WTC11 (cell line): ENCODE data around the gene PHLDB2. TPM values are rescaled to one million over a fixed set of nuclear protein-coding genes. Genes with fewer than 3 reads are reported as not detected.

Source experiments
- ATAC-seq: fragments of 200-7000 bp; cut with Tn5 transposase; 2 replicates; pipeline ENCODE4 v1.10.0; 2021; ENCODE audit warnings: mild to moderate bottlenecking, moderate library complexity
- CTCF ChIA-PET: fragments of 300-600 bp; sonication (Branson Sonifier 250); formaldehyde crosslinking; loops from one replicate; lab custom pipeline; 2021; ENCODE audit warnings: antibody characterized with exemption; lab: Charles Lee
- POLR2A ChIA-PET: fragments of 350-600 bp; sonication (Branson Sonifier 250); formaldehyde crosslinking; loops from one replicate; lab custom pipeline; 2021; ENCODE audit warnings: antibody characterized with exemption; lab: Charles Lee
- DNase-seq: peaks from one replicate; pipeline ENCODE4 v3.0.0; 2021; ENCODE audit warnings: low spot score
- H3K27ac Mint-ChIP-seq: 2 replicates; pipeline ENCODE4 v1.8.0; 2021; ENCODE audit warnings: mixed read lengths
- H3K27me3 Mint-ChIP-seq: 2 replicates; pipeline ENCODE4 v1.8.0; 2021; ENCODE audit warnings: low read depth, mild to moderate bottlenecking, moderate library complexity, mixed read lengths
- H3K36me3 Mint-ChIP-seq: 2 replicates; pipeline ENCODE4 v1.8.0; 2021; ENCODE audit warnings: mixed read lengths
- H3K4me1 Mint-ChIP-seq: 2 replicates; pipeline ENCODE4 v1.8.0; 2022; ENCODE audit warnings: mixed read lengths
- H3K4me3 Mint-ChIP-seq: 2 replicates; pipeline ENCODE4 v1.8.0; 2021; ENCODE audit warnings: mild to moderate bottlenecking, moderate library complexity, mixed read lengths
- H3K9me3 Mint-ChIP-seq: 2 replicates; pipeline ENCODE4 v1.8.0; 2021; ENCODE audit warnings: mixed read lengths
- EMX1 ChIP-seq: fragments of 250-450 bp; sonication (Bioruptor Pico); IDR thresholded peaks from 2 replicates; pipeline ENCODE4 v1.8.0; 2021; ENCODE audit warnings: mild to moderate bottlenecking
- MLX ChIP-seq: sonication (generic); formaldehyde crosslinking; IDR thresholded peaks from 2 replicates; pipeline ENCODE4 v1.8.1; 2023; ENCODE audit warnings: mild to moderate bottlenecking, missing genetic modification reagents, moderate library complexity
- MXD4 ChIP-seq: fragments of 250-450 bp; sonication (Bioruptor Pico); IDR thresholded peaks from 2 replicates; pipeline ENCODE4 v1.8.0; 2021; ENCODE audit warnings: mild to moderate bottlenecking, moderate library complexity, borderline replicate concordance
- NR3C1 ChIP-seq: sonication (generic); formaldehyde crosslinking; conservative IDR thresholded peaks from 2 replicates; pipeline ENCODE4 v1.8.1; 2023; ENCODE audit warnings: low read depth, mild to moderate bottlenecking, missing genetic modification reagents
- SOX15 ChIP-seq: fragments of 250-450 bp; sonication (Bioruptor Pico); IDR thresholded peaks from 2 replicates; pipeline ENCODE4 v1.9.0; 2021; ENCODE audit warnings: mild to moderate bottlenecking
- TCF7 ChIP-seq: sonication (generic); formaldehyde crosslinking; IDR thresholded peaks from 2 replicates; pipeline ENCODE4 v1.8.0; 2022; ENCODE audit warnings: mild to moderate bottlenecking, low read depth, missing genetic modification reagents, moderate library complexity
- ZNF121 ChIP-seq: sonication (generic); formaldehyde crosslinking; IDR thresholded peaks from 2 replicates; pipeline ENCODE4 v1.8.0; 2023; ENCODE audit warnings: missing genetic modification reagents
- ZNF281 ChIP-seq: sonication (generic); formaldehyde crosslinking; IDR thresholded peaks from 2 replicates; pipeline ENCODE4 v1.8.0; 2023; ENCODE audit warnings: mild to moderate bottlenecking, missing genetic modification reagents
- ZNF396 ChIP-seq: fragments of 250-450 bp; sonication (Bioruptor Pico); IDR thresholded peaks from 2 replicates; pipeline ENCODE4 v1.8.0; 2021; ENCODE audit warnings: mild to moderate bottlenecking, moderate library complexity, borderline replicate concordance
- total RNA-seq: library from RNA; stranded (reverse); gene quantifications from 3 replicates; pipeline ENCODE4 v1.2.3, GENCODE V29; 2021
- TF ChIP-seq, protein P1 (sequence below): sonication (generic); formaldehyde crosslinking; IDR thresholded peaks from 2 replicates; pipeline ENCODE4 v1.8.0; 2023; ENCODE audit warnings: missing genetic modification reagents, mild to moderate bottlenecking, borderline replicate concordance
- TF ChIP-seq, protein P2 (sequence below): sonication (generic); formaldehyde crosslinking; IDR thresholded peaks from 2 replicates; pipeline ENCODE4 v1.8.1; 2023; ENCODE audit warnings: mild to moderate bottlenecking, missing genetic modification reagents
- TF ChIP-seq, protein P3 (sequence below): fragments of 250-450 bp; sonication (Bioruptor Pico); IDR thresholded peaks from 2 replicates; pipeline ENCODE4 v1.9.0; 2021; ENCODE audit warnings: mild to moderate bottlenecking

PHLDB2 gene
- total RNA-seq, 1 experiment from 2014 or later: 40.3 TPM

DNA sequence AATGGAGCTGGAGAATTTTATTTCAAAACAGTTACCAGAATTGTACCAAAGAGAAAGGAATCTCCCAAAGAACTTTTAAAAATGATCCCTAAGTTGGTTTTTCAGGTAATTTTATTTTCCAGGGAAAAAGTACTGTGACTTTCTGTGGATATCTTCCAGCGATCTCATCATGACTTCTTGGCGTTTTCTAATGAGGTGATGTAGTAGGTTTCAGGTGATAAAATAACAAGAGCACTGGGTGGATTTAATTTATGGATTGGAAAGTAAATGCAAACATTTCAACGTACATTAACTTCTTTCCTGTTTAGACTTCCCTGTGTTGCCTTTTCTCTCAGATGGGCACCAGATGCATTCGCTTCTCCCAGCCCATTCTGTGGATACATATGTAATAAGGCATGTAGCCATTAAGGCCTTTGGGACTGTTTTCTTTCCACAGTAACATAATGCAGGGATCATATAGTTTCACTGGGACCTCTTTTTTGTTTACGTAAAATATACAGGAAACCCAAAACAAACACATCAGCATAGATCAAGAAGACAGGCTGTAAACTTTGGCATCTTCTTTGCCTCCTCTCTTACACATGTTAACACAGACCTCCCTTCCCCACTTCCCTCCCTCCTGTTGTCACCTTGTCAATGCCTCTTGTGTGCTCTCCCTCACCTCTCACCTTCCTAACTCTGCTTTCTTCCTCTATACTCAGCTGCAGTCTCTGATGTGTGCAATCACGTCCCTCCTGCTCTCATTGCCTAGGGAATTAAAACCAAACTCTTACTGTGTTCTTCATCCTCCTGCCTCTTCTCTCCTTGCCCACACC, 13.0 kb downstream of the PHLDB2 start:
- Mint-ChIP-seq H3K27ac (peak overlapping the region; percentile 69), H3K4me1 (peaks cover 58% of the 10 kb centered on the region), H3K27me3 (no peaks in the 10 kb centered on the region), H3K4me3 (no peak overlapping the region), H3K9me3 (peaks cover 4% of the 10 kb centered on the region), H3K36me3 (peaks cover 8% of the 10 kb centered on the region)
- ChIA-PET POLR2A (no interaction called here), CTCF (no interaction called here)
- no peak for TF ChIP-seq MLX (CRISPR knock-in tag)
- no peak for TF ChIP-seq MXD4 (CRISPR knock-in tag)
- TF ChIP-seq, protein P1, sequence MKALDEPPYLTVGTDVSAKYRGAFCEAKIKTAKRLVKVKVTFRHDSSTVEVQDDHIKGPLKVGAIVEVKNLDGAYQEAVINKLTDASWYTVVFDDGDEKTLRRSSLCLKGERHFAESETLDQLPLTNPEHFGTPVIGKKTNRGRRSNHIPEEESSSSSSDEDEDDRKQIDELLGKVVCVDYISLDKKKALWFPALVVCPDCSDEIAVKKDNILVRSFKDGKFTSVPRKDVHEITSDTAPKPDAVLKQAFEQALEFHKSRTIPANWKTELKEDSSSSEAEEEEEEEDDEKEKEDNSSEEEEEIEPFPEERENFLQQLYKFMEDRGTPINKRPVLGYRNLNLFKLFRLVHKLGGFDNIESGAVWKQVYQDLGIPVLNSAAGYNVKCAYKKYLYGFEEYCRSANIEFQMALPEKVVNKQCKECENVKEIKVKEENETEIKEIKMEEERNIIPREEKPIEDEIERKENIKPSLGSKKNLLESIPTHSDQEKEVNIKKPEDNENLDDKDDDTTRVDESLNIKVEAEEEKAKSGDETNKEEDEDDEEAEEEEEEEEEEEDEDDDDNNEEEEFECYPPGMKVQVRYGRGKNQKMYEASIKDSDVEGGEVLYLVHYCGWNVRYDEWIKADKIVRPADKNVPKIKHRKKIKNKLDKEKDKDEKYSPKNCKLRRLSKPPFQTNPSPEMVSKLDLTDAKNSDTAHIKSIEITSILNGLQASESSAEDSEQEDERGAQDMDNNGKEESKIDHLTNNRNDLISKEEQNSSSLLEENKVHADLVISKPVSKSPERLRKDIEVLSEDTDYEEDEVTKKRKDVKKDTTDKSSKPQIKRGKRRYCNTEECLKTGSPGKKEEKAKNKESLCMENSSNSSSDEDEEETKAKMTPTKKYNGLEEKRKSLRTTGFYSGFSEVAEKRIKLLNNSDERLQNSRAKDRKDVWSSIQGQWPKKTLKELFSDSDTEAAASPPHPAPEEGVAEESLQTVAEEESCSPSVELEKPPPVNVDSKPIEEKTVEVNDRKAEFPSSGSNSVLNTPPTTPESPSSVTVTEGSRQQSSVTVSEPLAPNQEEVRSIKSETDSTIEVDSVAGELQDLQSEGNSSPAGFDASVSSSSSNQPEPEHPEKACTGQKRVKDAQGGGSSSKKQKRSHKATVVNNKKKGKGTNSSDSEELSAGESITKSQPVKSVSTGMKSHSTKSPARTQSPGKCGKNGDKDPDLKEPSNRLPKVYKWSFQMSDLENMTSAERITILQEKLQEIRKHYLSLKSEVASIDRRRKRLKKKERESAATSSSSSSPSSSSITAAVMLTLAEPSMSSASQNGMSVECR: no peak
- TF ChIP-seq NR3C1 (CRISPR knock-in tag): no peak
- TF ChIP-seq SOX15 (CRISPR knock-in tag): no peak
- no peak for TF ChIP-seq TCF7 (CRISPR knock-in tag)
- TF ChIP-seq, protein P2, sequence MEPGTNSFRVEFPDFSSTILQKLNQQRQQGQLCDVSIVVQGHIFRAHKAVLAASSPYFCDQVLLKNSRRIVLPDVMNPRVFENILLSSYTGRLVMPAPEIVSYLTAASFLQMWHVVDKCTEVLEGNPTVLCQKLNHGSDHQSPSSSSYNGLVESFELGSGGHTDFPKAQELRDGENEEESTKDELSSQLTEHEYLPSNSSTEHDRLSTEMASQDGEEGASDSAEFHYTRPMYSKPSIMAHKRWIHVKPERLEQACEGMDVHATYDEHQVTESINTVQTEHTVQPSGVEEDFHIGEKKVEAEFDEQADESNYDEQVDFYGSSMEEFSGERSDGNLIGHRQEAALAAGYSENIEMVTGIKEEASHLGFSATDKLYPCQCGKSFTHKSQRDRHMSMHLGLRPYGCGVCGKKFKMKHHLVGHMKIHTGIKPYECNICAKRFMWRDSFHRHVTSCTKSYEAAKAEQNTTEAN (CRISPR knock-in tag): no peak
- no peak for TF ChIP-seq ZNF396 (CRISPR knock-in tag)
- TF ChIP-seq, protein P3, sequence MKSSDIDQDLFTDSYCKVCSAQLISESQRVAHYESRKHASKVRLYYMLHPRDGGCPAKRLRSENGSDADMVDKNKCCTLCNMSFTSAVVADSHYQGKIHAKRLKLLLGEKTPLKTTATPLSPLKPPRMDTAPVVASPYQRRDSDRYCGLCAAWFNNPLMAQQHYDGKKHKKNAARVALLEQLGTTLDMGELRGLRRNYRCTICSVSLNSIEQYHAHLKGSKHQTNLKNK: no peak
- DNase-seq (no peak), ATAC-seq (peak; percentile 61)

GRCh38 chr3:111872979-111873378, 13.9 kb downstream of the PHLDB2 start:
- Mint-ChIP-seq H3K27me3 (no peaks in the 10 kb centered on the region), H3K9me3 (peaks cover 7% of the 10 kb centered on the region), H3K36me3 (peaks cover 11% of the 10 kb centered on the region), H3K4me1 (peaks cover 57% of the 10 kb centered on the region), H3K27ac (no peak overlapping the region), H3K4me3 (no peak overlapping the region)
- CTCF ChIA-PET: no interaction called here
- TF ChIP-seq, protein P2 (CRISPR knock-in tag): no peak
- TF ChIP-seq EMX1 (CRISPR knock-in tag) (no peak), ZNF121 (CRISPR knock-in tag) (no peak), ZNF281 (CRISPR knock-in tag) (no peak)
- POLR2A ChIA-PET: interaction anchor here (0.6 kb wide), 1 partner anchor 9 kb away, joined by 3 read pairs; no protein-coding TSS in a partner anchor
- DNase-seq (no peak), ATAC-seq (no peak)
